Mesenteric fat pad (tissue), 1 donor: ENCODE measurements around the gene PADI4. TPM values are rescaled to one million over a fixed set of nuclear protein-coding genes. Genes with fewer than 3 reads are reported as not detected.
"Not testable (repeated sequence)": the region's sequence is repeated elsewhere in the genome, so short reads cannot be mapped to it uniquely, and the experiment has no call there.

Experiments
- DNase-seq: peaks from one replicate; pipeline ENCODE4 v3.0.0-alpha.2; 2020; ENCODE audit warnings: low spot score
- total RNA-seq: library from RNA; stranded (reverse); fragmentation: NEBNext Ultra II Directional; extraction: Animal tissue kit (Norgen Biotek cat#: 25700); gene quantifications from one replicate; pipeline ENCODE4 v1.2.1, GENCODE V29; 2021
- donor health status: DM: yes; HTN: yes; CAD: no.

Gene PADI4
- total RNA-seq, 1 donor from 2014 or later = 7.0 TPM

DNA sequence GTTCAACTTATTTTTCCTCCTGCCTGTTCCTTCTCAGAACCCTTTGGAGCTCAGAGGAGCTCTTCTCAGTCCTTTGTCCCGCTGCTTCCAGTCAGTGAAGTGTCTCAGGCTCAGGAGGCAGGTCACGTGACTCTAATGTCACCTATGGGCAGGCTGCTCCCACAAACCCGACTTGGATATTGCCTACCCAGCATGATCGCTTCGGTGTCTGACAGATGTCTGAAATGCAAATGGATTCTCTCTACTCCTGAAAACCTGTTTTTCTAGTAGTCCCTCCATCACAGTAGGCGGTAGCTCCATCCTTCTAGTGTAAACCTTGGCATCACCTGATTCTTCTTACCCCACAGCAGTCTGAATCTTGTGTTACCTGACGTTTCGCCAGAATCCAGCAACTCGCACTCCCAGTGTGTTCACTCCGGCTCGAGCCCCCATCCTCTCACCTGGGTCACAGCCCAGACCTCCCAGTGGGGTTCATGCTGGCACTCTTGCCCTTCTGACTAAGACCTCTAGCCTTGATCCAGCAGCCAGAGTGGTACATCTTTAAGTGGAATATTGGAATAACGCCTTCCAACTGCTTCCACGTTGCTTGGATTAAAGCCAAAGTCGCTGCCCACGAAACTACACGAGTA, 69.4 kb downstream of the PADI4 start:
- DNase-seq = no peak

DNA sequence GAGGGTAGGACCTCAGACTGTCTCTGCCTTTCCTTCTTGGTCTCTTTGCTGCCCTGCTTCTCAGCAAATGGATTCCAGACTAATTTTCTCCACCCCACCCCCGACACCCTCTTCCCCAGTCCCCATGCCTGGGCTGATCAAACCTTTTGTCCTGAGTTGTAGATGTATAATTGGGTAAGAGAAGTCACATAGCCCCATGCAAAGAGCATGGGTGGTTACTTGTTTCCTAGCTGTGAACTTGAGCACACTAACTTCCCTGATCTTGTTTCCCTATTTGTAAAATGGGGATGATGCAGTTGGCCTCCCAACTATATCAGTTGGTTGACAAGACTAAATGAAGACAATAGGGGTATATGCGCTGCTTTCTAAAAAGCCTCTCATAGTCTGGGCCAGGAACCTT, 73.2 kb downstream of the PADI4 start:
- DNase-seq = no peak

DNA sequence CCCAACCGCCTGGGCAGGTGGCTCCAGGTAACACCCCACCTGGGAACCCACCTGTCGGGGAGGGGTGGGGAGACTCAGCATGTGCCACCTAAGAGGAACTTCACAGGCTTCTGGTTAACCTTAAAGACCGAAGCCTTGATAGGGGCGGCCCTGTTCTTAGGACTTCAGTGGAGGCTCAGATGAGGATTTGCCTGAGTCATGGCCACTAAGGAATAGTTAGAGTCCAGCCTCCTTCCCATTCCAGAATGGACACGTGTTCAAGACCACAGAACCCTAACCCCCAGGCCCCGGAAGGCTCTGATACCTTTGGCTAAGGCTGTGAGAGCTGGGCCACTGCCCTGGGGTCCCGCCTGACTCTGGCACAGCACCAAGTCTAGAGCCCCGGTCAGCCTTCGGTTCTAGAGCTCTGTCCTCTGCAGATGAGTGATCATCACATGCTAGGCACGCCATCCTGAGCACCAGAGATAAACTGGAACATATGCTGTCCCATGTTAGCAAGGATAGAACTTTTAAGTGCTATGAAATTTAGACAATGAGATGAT, 84.3 kb downstream of the PADI4 start:
- no peak for DNase-seq

DNA sequence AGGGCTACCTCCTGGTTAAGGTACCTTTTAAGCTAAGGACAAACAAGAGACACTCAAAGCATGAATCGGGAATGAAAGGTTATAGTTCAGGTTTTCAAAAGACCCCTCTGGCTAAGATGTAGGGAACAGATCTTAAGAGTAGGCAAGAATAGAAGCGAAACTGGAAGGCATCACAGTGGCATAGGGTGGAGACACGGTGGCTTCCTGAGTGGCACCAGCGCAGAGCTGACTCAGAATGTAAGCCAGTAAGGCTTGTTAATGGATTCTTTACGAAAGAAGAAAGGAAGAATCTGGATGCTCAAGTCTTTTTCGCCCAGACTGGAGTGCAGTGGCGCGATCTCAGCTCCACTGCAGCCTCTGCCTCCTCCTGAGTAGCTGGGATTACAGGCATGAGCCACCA, 85.2 kb downstream of the PADI4 start:
- no peak for DNase-seq

DNA sequence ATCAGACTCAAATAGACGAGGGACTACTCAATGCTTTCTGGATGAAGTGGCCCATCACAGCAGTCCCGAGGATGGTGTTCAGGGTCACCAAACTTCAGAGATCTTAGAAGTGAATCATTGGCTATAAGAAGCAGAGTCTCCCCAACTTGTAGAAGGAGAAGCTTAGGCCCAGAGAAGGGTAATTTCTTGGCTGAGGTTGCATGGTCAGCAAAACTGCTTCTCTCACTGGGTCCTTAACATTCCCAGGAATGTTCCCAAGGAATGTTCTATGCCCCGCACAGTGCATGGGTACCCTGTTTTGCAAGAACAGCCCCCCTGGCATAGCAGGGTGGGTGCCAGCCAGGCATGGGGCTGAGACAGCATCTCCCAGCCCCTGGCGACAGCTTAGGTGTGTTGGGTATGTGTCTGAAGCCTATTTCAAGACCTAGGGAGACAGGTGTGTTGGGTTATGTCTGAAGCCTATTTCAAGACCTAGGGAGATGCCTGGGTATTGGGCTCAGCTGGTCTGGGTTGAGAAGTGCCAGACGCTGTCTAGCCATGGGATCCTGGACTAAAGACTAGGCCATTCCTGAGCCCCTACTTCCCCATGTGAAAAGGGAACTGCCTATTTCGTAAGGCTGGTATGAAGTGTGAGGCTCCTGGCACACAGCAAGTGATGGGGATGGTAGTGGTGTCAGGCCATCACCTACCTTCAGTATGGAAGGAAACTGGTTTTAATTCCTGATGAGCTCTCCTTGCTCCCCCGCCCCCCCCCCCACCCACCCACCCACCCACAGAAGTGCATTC, 90.1 kb downstream of the PADI4 start:
- no peak for DNase-seq

DNA sequence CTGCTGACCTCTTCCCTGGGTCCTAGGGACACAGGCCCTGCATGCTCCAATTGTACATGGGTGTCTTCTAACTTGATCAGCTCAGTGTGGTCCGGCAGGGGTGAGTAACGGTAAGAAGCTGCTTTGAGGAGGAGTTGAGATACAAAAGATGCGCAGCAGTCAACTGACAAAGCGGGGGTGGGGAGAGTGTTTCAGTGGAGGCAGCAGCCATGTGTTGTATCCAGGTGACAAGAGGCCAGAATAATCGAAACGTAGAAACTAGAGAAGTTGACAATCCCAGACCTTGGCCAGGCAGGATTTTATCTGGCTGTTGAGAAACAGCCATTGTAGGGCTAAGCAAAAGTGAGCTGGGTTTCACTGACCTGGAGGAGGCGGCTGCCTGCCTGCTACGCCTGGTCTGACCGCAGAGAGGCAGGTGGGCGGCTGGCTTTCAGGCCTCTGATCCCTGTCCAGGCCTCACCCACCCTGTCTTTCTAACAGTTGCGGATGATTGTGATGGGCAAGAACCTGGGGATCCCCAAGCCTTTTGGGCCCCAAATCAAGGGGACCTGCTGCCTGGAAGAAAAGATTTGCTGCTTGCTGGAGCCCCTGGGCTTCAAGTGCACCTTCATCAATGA, 92.8 kb downstream of the PADI4 start:
- no peak for DNase-seq

DNA sequence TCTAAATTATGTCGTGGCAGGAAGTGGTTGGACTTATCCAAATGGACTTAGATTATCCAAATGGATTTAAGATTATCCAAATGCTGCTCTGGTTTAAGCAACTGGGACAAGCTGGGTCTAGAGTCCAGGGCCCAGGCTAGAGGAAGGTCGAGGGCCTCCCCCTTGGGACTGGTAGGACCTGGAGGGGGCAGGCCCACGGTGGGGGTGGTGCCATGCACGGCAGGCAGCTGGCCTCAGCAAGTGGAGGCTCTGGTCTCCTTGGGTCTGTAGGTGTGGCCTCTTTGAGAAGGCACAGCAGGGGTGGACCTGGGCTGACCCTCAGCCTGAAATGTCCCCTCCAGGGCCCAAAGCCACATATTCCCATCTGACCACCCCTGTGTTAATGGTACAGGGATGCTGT, 93.8 kb downstream of the PADI4 start:
- no peak for DNase-seq

DNA sequence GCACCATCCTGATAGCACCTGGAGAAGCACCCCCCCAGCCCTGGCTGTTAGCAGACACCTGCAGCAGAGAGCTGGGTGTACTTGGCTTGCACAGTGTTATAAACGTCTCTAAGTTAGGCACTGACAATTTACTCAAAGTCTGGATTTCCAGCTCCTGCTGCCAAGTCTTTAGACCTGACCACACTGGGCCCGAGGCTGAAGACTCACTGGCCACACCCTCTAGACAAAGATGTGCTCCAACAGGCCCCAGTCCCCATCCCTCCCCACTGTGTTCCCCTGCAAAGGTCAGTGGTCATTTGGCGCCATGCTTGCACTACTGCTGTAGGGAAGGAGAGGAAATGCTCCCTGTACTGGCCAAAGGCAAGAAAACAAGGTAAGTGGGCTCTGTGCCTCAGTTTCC, 95.1 kb downstream of the PADI4 start:
- no peak for DNase-seq

DNA sequence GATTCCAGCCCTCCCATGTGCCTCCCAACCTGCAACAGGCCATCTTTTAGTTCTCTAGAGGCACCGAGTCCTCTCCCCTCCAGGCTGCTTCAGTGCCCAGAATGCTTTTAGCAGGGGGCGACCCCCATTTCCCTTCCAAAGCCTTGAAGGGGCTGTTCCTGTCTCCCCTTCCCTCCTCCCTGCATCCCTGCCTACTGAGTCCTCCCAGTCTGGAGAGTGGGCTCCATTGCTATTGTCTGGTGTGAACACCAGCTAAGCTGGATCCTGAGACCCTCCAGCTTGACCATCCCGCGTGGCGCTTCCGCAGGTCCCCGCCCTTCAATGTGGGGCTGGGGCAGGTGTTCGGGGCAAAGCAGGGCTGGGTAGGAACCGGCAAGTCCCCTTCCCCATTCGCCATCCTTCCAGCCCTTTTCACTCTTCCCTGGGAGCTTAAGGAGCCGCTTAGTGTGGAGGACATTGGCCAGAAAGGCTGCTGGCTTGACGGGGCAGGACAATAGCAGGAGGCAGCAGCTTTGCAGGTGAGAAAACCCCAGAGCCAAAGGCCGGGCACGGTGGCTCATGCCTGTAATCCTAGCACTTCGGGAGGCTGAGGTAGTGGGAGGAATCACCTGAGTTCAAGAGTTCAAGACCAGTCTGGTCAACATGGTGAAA, 96.2 kb downstream of the PADI4 start:
- no peak for DNase-seq

DNA sequence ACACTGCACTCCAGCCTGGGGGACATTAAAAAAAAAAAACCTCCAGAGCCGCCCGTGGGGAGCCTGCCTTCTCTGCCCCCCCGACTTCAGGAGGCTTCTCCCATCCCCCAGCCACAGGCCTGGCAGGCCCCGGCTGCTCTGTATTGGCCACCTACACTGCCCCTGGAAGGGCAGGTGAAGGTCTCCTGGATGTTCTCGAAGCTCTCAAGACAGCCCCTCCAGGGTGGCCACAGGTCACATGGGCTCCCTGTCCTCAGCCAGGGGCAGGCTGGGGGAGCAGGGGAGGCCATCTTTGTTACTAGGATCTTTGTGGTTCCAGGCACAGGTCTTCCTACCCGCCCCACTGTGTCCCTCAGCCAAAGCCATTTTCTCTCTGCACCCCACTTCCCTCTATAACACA, 96.8 kb downstream of the PADI4 start:
- DNase-seq = no peak

DNA sequence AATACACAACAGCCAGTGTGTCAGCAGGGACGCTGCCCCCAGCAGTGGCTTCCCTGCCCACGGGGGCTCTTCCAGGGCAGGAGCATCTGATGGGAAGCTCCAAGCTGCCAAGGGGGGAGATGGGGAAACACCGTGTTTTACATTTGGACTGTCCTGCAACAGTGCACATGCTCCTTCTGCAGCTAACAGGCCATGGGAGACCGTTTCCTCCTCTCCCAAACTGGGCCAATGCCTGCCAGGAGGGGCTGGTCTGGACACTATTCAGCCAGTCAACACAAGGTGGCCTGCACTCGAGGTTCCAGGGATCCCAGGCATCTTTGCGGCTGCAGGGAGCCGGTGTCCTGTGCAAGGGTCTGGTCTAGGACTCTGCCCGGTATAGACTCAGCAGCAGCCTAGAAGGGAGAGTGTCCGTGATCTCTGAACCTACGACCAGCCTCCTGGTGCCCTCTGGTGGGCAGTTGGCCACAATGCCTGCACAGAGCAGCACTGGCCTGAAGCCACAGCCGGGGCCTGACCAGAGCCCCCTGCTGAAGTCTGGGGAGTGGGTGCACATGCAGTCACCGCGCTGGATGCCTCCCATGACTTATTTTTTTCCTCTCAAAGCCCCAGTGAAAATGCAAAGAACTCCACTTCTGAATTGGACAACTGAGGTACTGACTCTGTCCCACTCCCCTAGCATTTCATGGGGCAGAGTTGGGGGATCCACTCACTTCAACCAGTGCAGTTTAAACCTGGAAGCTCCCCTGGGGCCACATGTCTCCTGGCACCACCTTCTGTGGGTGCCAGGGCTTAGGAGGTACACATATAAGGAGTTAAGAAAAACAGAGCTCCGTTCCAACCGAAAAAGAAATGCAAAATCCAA, 98.1 kb downstream of the PADI4 start:
- no peak for DNase-seq

DNA sequence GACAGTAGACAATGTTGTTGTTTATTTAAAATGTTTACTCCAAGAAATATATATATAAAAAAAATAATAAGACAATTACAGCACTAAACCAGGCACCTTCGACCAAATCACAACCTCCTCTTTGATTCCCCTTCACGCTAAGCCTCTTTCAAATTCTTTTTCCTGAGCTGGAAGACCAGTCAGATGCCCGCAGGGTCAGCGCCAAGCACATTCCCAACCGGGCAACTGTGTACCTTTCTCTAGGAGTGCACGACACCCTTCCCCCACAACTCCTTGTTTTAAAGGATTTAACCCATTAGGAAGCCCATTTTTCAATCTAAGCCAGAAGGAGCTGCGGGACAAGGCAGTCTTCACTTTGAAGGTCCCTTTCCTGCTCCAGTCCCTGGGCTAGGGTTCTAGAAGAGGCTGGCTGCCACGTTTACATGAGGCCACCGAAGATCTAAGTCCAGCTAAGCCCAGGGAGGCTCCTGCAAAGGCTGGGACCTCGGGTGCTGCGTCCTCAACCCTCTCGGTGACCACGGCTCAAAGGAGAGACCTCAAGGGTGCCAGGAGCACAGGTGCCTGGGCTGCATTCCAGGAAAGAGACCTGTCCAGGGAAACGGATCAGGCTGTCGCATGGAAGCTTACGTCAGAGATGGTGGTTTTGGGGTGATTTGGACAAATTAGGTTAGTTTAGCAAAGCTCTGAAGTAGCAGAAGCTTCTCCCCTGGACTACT, 98.9 kb downstream of the PADI4 start:
- DNase-seq = not testable (repeated sequence)

DNA sequence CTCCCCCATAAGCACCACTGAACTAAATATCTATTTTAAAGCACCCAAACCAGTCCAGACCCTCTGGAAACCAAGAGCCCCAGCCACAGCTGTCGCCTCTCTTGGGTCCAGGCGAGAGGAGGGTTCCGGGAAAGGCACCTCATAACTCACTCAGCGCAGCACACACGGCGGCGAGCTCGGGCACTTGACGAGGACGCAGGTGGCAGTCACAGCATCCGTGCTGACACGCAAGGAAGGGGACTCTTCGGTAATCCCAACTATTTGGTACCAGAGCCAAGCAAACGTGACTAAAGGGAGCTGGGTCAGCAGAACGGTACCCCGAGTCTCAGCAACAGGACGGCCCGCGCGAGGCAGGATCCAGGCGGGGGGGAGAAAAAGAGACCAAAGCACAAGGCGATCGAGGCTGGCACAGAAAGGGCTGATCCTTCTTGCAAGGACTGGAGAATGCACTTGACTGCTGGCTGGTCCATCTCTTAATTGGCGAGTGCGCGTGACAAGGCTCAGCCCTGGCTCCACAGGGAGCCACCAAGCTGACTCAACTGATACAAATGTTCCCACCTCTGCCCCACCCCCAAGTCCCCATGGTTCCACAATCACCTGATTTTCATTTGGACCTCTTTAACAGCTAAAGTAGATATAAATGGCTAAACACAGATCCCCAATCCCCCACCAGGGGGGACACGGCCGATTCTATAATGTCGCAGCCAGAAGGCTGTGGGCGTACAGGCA, 100.0 kb downstream of the PADI4 start:
- DNase-seq = not testable (repeated sequence)

DNA sequence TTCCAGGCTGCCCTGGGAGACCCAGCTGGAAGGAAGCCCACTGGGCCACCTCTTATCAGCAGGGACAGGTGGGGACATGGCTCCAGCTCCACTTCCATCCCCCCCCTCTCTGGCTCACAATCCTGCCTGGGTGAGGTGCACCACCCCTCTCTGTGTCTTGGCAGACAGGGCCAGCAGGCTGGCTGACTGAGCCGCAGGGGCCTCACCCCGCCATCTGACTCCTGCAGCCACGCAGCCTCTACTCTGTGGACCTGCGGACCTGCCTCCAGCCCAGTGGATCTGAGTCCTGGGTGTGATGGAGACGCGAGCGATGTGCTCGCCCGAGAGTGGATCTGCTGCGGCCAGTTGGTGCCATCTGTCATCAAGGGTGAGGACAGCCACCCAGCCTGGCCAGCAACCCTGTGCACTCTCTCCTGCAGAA, 101.4 kb downstream of the PADI4 start:
- no peak for DNase-seq

DNA sequence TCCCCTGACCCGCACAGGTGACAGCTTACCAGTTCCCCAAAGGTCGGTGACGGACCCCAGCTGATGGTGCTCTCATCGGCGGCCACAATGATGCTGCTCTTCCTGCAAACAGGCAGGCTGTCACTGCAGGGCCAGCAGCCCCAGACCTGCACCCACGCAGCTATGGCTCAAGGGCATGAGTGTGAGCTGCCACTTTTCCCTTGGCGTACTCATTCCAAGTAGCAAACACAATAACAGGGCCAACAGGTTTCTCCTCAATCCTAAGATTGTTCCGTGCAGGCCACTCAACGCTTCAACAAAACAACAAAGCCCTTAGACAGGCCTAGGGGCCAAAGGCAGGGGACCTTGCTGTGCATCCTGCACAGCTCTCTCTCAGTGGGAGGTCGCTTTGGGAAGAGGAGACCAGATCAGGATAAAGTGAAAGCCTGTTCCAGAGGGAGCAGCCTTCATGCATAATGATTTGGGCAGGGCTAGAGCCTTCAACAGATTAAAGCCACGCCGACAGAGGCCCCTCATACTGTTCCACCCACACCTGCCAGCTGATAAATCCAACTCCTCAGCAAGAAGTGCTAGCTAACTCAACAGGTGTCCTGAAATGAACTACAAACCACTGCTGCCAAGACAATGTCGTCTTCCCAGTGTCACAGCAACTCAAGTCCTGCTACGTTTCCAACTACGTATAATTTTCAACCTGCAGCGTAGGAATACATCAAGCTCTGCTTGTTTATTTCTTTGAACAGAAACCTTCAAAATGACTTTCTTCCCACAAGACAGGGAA, 104.3 kb downstream of the PADI4 start:
- no peak for DNase-seq
